Effector CD8-positive, alpha-beta T cell (primary cell): ENCODE results near the gene OGFOD2.
"Not testable (repeated sequence)": the region's sequence is repeated elsewhere in the genome, so short reads cannot be mapped to it uniquely, and the experiment has no call there.

Experiments used
- DNase-seq: peaks from one replicate; lab custom pipeline; 2025; lab: John Stamatoyannopoulos, UW

The OGFOD2 gene

DNA sequence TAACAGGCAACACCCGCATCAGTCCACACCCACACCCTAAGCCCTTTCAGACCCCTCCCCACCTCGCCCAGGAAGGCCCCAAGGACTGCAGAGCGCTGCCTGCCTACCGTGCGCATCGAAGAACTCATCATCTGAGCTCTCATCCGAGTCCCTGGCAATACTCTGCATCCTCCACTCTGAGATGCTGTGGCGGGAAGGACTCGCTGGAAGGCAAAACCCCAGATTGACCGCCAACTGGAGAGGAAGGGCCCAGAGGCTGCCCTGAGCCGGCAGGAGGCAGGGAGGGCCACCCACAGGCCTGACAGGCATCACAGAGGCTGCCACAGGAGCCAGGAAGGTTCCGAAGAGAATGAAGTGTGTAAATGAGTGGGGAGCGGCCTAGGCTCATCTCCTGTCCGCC is 29.2 kb downstream of the OGFOD2 start:
- no peak for DNase-seq

DNA sequence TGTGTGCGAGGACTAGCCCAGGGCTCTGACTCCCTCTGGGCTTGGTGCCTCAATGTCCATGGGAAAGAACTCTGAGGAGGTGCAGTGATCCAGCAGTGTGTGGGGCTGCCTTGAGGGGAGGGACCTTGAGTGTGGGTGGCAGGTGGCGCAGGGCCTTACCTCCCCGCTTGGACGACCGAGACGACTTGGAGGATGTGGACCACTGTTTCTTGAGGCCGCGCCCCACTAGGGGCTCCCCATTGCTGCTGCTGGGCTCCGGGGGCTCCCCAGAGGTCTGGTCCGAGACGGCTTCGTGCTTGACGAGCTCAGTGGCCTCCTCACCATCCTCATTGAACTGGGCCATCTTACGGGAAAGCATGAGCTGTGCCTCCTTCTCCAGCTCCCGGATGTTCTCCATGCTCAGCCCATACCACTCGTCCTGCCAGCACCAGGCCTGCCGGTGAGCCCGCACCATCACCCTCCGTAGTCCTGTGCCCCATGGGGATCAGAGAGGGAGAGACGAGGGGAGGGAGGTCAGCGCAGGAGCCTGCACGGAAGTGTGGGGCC is 30.1 kb downstream of the OGFOD2 start:
- no peak for DNase-seq

DNA sequence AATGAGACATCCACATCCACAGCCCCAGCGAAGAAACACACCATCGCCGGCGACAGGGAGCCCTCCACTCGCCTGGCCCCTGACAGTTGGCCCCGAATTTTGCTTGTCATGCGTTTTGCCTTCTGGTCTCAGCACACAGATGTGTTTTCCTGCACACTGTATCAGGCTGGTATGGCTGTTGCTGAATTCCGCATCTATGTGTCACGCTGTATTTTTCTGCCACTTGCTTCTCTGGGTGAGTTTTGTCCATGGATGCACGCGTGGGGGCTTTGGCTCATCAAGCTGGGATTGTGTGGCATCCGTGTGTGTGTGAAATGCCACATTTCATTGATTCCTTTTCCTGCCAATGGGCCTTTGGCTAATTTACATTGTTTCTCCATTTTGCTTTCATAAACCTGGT is 31.9 kb downstream of the OGFOD2 start:
- DNase-seq: no peak

DNA sequence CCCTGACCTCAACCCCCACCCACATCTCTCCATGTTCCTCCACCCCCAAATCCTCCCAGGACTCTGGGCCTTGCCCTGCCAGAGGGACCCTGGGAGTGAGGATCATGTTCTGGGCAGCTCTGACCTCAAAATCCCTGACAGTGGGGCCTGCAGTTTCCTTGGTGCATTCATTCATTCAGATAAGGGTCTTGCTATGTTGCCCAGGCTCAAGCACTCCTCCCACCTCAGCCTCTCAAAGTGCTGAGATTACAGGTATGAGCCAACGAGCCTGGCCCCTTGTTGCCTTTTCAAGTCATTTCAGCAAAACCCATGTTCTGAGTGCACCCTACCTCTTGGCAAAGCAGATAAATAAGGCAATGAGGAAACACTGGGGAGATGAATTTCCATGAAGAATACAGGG is 35.1 kb downstream of the OGFOD2 start:
- no peak for DNase-seq

DNA sequence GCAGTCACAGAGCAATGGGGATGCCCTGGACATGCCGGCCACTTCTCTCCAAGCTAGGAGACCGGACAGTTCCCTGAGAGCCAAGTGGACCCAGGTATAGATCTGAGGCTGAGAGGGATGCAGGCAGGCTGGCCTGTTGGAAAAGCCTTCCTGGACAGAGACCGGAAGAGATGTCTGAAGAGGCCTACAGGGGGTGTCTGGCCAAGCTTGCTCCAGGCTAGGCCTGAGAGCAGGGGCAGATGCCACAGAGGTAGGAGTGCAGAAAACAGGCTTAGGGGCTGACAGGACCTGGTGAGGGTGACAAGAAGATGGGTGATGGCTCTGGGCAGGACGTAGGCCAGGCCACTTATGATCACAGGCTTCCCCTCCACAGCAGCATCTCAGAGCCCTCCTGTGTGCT is 35.6 kb downstream of the OGFOD2 start:
- DNase-seq: no peak

DNA sequence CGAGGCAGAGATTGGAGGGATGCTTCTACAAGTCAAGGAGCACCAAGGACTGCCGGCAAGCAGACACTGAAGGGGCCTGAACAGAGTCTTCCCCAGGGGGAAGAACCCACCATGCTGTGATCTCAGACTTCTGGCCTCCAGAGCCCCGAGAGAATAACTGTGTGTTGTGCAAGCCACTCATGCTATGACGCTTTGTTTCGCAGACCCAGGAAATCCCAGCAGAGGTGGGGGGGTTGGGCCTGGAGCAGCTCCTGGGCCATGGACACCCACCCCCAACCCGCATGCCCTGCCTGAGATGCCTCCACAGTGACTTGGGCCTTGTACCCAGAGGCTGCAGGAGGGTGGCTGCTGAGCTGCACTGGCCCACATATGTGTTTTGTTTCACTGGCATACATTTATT is 36.7 kb downstream of the OGFOD2 start:
- DNase-seq: no peak

DNA sequence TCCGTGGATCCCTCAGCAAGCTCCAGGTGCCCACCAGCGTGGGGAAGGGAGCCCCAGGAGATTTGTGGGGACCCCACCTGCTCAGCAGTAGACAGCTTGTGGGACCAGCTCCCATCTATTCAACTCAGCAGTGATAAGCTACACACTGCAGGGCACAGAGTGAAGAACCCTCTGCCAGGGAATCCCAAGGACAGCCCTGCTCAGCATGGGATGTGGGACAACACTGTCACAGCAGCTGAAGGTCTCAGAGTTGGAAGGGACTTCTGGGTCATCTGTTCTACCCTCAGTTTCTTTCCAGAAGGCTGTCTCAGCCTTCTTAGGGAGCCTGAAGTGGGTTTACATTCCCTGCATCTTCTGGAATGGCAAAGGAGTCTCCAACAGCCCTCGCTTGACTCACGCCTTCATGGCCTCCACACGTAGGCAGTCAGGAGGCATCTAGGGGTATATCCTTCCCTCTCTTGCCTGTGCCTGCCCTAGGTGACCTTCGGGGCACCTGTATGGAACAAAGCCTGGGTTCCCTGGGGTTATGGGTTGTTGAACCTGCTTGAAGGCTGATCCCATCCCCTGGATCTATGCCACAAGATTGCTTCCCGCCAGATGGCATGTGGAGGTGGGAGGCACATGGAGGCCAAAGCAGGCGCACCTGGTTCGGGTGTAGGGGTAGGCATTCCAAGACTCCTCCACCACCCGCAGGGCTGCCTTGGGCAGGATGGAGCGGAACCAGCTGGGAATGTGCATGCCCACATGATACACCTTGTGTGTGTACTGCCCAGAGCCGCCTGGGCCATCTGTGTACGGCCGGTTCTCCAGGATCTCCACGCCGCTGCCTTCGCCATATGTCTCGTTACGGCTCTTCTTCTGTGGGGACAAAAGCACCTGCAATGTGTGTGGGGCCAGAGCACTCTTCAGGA is 38.4 kb downstream of the OGFOD2 start:
- DNase-seq: no peak

DNA sequence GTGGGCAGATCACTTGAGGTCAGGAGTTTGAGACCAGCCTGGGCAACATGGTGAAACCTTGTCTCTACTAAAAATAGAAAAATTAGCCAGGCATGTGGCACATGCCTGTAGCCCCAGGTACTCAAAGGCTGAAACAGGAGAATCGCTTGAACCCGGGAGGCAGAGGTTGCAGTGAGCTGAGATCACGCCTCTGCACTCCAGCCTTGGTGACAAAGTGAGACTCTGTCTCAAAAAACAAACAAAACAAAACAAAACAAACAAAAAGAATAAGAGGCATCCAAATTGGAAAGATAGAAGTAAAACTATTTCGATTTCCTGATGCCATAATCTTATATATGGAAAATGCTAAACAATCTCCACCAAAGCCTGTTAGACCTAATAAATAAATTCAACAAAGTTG is 39.4 kb downstream of the OGFOD2 start:
- DNase-seq: not testable (repeated sequence)

DNA sequence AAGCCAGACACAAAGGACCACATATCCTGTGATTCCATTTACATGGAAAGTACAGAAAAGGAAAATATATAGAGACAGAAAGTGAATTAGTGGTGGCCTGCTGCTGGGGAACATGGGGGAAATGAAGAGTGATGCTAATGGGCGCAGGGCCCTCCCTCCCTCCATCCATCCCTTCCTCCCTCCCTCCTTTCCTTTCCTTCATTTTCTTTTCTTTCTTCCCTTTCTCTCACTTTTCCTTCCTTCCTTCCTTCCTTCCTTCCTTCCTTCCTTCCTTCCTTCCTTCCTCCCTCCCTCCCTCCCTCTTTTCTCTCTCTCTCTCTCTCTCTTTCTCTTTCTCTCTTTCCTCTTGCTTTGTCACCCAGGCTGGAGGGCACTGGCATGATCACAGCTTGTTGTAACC is 42.7 kb downstream of the OGFOD2 start:
- no peak for DNase-seq

DNA sequence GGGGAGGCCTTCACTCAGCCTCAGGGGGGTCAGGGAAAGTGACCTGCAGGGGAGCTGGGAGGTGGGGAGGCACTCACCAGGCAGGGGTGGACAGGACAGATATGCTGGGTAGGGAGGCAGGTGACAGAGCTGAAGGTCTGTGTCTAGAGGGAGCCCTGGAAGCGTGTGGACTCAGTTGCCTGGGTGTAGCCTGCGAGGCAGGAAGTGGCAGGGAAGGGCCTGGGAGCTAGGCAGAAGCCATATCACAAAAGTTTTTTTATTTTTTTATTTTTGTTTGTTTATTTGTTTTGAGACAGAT is 44.7 kb downstream of the OGFOD2 start:
- no peak for DNase-seq

DNA sequence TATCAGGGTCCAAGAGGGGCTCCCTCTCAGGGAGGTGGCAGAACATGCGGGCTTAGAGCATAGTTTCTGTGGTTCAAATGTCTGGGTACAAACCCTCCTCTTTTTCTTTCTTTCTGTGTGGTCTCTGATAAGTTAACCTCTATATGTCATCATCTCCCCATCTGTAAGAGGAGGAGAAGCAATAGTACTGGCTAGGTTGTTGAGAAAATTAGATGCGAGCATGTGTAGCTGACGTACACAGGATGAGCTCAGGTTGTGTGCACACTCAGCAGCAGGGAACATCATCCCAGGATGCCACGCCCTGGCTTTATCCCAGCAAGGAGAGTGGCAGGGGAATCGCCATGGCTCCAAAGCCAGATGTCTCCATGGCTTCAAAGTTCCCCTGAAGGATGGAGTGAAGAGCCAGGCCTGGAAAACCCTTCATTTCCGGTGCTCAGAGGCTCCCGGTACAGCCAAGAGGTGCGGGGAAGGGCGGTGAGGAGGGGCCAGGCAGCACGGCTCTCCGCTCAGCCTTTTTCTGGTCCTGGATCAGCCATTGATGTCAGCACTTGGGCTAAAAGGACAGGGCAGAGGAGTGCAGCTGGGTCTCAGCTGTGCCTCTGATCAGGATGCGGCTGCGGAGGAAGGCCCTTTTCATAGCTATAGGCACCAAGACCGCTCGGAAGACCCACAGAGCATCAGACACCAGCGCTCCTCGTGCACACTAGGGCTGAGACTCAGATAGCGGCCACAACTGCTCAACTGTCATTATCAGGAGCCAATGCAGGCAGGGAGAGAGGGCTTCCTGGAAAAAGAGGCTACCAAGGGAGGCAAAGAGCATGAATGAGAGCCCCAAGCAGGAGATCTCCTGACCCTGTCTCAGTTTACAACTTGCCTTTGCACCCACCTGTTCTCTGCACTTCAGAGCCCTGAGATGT is 46.9 kb downstream of the OGFOD2 start:
- DNase-seq: no peak

DNA sequence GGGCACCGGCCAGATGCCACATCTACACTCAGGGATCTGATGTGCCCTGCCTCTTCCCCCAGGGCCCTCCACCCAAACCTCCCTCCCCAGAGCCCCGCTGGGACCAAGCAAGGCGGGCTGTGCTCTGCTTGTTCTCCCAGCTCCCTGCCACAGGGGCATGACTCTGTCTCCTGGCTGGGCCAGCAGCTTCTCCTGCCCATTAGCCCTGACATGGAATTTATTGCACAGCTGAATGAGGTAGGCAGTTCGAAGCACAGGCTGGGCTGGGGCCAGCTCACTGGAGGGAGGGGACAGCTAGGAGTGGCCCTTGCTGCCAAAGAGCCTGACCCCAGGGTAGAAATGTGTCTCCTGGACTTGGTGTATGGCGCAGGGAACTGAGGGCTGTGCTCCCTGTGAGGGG is 47.8 kb downstream of the OGFOD2 start:
- DNase-seq: no peak

DNA sequence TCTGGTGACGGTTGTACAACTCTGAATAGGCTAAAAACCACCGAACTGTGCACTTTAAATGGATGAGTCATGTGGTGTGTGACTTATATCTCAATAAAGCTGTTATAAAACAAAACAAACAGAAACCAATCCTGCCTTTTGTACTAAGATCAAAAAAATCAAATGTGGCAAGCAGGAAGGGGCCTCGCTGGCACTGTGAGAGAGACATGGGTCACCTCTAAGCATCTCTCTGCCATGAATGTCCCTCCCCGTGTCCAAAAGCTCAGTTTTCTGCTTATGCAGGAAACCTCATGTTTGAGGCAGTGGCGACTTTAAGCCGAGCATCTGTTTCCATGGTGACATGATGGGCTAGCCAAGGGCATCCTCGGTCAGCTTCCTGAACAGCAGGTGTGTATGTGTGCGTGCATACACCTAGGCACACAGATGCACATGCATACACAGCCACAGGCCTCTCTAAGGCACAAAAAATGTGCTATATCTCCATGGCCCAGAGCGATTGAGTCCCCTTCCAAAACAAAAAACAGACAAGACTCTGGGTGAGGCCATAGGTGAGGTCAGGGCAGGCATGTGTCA is 49.9 kb downstream of the OGFOD2 start:
- no peak for DNase-seq

DNA sequence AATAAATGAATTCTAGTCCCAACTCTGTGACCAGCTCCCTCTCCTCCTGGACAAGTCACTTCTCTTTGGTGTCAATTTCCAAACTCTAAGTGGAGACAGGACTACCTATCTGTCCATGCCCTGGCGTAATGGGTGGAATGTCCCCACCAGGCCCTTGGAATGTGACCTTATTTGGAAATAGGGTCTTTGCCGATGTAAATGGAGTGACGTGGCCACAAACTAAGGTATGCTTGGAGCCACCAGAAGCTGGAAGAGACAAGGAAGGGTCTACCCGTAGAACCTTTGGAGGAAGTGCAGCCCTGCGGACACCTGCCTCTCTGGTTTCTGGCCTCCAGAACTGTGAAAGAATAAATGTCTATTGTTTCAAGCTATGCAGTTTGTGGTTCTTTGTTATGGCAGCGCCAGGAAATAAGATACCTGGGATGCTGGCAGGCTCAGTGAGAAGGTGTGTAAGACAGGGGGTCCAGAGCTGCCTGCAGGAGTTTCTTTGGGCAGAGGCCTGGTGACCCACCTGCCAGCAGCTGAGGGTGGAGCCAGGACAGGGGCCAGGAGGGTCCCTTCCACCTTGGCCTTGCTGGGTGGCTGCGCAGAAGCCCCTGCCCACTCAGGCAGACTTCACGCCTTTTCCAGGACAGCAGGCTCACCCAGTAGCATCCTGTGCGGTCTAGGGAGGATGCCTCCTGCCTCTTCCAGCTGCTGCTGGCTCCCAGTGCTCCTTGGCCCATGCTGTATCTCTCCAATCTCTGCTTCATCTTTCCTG is 51.2 kb downstream of the OGFOD2 start:
- no peak for DNase-seq

DNA sequence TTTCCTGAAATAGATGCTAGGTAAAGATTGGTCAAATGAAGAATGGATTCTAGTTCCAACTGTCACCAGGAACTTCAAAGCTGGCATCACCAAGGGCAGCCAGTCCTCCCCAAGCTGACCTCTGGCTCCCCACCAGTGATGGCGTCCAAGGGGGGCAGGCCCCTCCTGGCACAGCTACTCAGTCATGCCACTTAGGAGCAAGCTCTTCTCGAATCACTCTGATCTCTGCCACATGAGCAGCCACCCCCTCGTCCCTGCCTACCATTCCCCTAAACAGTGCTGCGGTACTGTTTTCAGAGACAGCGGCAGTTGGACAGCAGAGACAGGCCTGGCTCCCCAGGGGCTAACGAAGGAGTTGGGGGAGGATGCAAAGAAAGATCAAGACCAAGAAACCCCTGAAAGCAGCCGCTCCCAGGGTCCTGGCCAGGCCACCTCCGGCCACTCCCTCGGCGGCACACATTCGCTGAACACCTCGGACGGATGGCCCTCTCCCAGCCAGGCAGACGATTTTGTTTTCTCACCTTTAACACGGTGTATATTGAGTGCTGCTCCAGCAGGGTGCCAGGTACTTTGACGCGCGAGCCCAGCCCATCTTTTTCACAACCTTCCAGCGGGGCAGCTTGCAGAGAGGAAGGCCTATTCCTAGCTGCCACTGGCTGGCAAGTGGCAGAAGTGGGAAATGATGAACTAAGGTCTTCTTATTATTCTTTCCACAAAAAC is 52.8 kb downstream of the OGFOD2 start:
- no peak for DNase-seq

DNA sequence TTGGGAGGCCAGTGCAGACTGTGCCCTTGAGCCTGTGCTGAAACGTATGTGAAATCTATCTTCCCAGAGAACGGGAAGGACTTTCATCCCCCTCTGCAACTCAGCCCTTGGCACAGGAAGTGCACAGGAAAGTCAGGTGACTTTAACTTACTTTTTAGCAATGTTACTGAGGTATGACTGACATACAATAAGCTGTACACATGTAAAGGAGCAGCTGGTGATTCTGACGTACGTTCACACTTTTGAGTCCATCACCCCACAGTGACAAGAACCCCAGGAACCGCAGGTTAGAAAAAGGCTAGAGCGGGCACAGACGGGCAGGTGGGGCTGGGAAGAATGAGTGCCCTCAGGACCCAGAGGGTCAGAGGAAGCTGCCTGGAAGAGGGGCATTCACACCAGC is 53.4 kb downstream of the OGFOD2 start:
- no peak for DNase-seq

DNA sequence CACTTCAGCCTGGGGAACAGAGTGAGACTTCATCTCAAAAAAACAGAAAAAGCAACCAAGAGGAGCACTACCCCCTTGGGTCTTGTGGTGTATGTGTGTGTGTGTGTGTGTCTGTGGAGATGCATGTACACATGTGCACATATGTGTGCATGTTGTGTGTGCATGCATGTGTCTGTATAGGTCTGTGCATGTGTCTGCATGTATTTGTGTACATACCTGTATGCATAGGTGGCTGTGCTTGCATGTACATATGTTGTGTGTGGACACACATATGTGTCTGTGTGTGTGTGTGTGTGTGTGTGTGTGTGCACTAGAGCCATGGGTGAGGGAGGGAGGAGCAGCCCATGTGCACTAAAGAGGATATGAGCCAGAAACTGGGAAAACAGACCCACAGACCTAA is 54.5 kb downstream of the OGFOD2 start:
- no peak for DNase-seq
